ENCODE measurements around the gene MARCHF3. TPM values are rescaled to one million over a fixed set of nuclear protein-coding genes. Genes with fewer than 3 reads are reported as not detected.

MARCHF3 gene
- total RNA-seq, 4 donors from 2014 or later = 1.5 to 12.8 (median 6.0) TPM

DNA sequence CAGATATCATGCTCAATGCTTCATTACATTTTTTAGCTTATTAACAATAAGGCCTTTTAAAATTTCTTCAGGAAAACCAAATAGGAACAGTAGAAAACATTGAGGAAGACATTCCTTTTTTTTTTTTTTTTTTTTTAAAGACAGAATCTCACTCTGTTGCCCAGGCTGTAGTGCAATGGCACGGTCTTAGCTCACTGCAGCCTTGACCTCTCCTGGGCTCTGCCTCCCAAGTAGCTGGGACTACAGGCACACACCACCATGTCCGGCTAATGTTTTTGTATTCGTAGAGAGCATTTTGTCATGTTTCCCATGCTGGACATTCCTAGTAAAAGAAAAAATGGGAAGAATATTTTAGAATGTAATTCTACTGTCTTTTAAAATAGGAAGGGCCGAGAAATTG lies 193.1 kb downstream of the MARCHF3 start:
- no peak for ATAC-seq
- Histone ChIP-seq H3K36me3 (peaks cover 0 to 4% of the 10 kb centered on the region in 2 donors), H3K27ac (no peak overlapping the region), H3K9me3 (no peaks in the 10 kb centered on the region), H3K4me1 (no peaks in the 10 kb centered on the region), H3K4me3 (no peak overlapping the region), H3K27me3 (no peaks in the 10 kb centered on the region)
- WGBS, 2 donors (ENCODE audit: low coverage in 1 of 2) = 87 to 93% methylated on average over 3 to 4 of the region's 4 CpGs
- TF ChIP-seq POLR2A (IDR thresholded peaks at IDR 0.05) (no peak), EP300 (IDR thresholded peaks at IDR 0.05) (no peak), POLR2AphosphoS5 (IDR thresholded peaks at IDR 0.05) (no peak)
- TF ChIP-seq, protein P1, sequence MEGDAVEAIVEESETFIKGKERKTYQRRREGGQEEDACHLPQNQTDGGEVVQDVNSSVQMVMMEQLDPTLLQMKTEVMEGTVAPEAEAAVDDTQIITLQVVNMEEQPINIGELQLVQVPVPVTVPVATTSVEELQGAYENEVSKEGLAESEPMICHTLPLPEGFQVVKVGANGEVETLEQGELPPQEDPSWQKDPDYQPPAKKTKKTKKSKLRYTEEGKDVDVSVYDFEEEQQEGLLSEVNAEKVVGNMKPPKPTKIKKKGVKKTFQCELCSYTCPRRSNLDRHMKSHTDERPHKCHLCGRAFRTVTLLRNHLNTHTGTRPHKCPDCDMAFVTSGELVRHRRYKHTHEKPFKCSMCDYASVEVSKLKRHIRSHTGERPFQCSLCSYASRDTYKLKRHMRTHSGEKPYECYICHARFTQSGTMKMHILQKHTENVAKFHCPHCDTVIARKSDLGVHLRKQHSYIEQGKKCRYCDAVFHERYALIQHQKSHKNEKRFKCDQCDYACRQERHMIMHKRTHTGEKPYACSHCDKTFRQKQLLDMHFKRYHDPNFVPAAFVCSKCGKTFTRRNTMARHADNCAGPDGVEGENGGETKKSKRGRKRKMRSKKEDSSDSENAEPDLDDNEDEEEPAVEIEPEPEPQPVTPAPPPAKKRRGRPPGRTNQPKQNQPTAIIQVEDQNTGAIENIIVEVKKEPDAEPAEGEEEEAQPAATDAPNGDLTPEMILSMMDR (IDR thresholded peaks at IDR 0.05) = no peak

DNA sequence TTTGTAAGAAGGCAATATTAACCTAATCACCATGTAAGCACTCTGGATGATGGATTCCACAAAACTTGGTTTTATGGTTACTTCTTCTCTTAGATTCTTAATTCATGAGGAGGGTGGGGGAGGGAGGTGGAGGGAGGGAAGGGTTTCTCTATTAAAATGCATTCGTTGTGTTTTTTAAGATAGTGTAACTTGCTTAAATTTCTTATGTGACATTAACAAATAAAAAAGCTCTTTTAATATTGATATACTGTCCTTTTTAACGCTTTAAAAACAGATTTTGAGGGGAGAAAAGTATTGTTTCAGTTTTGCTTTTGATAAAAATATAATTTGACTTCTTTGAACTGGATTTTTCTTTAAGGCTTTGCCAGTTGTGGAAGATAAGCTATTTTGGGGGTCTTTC lies 193.6 kb downstream of the MARCHF3 start:
- no peaks in the 10 kb centered on the region for H3K27me3 ChIP-seq
- H3K4me1 ChIP-seq = no peaks in the 10 kb centered on the region
- no peak overlapping the region for H3K4me3 ChIP-seq
- H3K9me3 ChIP-seq = no peaks in the 10 kb centered on the region
- peaks cover 0 to 4% of the 10 kb centered on the region in 2 donors for H3K36me3 ChIP-seq
- WGBS, 2 donors (ENCODE audit: low coverage in 1 of 2) = 95 to 96% methylated on average over 2 of the region's 2 CpGs
- TF ChIP-seq EP300 (IDR thresholded peaks at IDR 0.05) = no peak
- no peak for TF ChIP-seq POLR2A (IDR thresholded peaks at IDR 0.05)
- no peak for TF ChIP-seq POLR2AphosphoS5 (IDR thresholded peaks at IDR 0.05)
- TF ChIP-seq, protein P1 (IDR thresholded peaks at IDR 0.05) = no peak
- H3K27ac ChIP-seq = no peak overlapping the region
- no peak for ATAC-seq

DNA sequence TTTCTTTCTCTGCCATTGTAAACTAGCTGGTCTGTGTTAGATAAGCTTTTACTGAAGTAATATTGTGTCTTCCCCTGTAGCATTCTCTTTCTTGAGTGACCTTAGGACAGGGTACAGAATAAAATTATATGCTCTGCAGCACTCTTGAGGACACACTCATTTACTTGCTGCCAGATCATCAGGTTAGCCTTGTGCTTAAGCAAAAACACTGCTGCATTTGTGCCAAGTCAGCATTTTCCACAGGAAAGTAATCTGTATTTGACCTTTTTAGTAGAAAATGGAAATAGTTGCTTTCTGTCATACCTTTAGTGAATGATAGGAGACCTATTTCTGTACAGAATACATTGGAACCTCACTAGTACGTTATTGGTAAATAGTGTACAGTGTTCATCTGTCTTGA lies 199.2 kb downstream of the MARCHF3 start:
- Histone ChIP-seq H3K4me1 (no peaks in the 10 kb centered on the region), H3K27ac (no peak overlapping the region), H3K36me3 (peaks cover 0 to 18% of the 10 kb centered on the region in 2 donors), H3K9me3 (no peaks in the 10 kb centered on the region), H3K27me3 (no peaks in the 10 kb centered on the region), H3K4me3 (no peak overlapping the region)
- no peak for ATAC-seq
- no peak for TF ChIP-seq POLR2AphosphoS5 (IDR thresholded peaks at IDR 0.05)
- TF ChIP-seq, protein P1 (IDR thresholded peaks at IDR 0.05) = no peak
- no peak for TF ChIP-seq EP300 (IDR thresholded peaks at IDR 0.05)
- WGBS, 2 donors (ENCODE audit: low coverage in 1 of 2) = 25 to 91% methylated on average over 1 of the region's 1 CpG

DNA sequence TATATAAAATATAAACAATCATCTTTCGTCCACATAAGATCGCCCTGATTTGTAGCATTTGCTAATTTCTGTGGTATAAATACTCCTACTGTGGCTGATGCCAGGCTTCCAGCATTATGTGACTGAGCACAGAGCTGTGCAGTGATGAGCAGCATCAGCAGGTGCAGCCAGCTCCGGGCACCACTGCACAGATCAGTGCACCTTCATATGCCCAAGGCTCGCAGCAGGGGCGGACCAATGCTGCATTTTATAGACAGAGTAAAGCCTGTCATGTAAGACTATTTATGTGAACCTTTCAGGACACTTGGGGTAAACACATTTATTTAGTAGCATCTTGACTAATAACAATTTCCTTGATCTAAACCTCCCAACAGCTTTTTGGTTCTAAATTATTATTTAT lies 200.3 kb downstream of the MARCHF3 start:
- no peak for ATAC-seq
- no peak overlapping the region for H3K27ac ChIP-seq
- H3K9me3 ChIP-seq = no peaks in the 10 kb centered on the region
- H3K4me1 ChIP-seq = no peaks in the 10 kb centered on the region
- 90 to 92% methylated on average over 4 to 5 of the region's 5 CpGs for WGBS, 2 donors (ENCODE audit: low coverage in 1 of 2)
- H3K4me3 ChIP-seq = no peak overlapping the region
- H3K36me3 ChIP-seq = peaks cover 0 to 21% of the 10 kb centered on the region in 2 donors
- no peaks in the 10 kb centered on the region for H3K27me3 ChIP-seq
- TF ChIP-seq POLR2A (IDR thresholded peaks at IDR 0.05) (no peak), EP300 (IDR thresholded peaks at IDR 0.05) (no peak), POLR2AphosphoS5 (IDR thresholded peaks at IDR 0.05) (no peak)
- TF ChIP-seq, protein P1 (IDR thresholded peaks at IDR 0.05) = no peak

DNA sequence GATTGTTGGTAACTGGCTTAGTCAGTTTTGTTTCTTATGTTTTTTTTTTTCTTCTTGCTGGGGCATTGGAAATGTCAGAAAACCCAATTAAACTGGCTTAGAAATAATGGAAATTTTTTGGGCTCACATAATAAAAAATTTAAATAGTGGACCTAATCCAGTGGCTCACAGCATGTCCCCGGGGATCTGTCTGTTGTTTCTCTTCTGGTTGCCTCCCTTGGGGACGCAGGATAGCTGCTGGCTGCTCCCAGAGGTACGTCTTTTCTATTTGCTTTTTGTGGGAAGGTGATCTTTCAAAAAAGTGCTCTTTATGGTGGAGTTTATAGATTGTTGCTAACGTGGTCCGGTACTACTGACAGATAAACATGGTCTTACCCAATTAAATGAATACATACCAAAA lies 201.3 kb downstream of the MARCHF3 start:
- Histone ChIP-seq H3K36me3 (peaks cover 0 to 21% of the 10 kb centered on the region in 2 donors), H3K9me3 (no peaks in the 10 kb centered on the region), H3K27me3 (no peaks in the 10 kb centered on the region), H3K27ac (no peak overlapping the region), H3K4me1 (no peaks in the 10 kb centered on the region), H3K4me3 (no peak overlapping the region)
- ATAC-seq = no peak
- TF ChIP-seq EP300 (IDR thresholded peaks at IDR 0.05) (no peak), POLR2AphosphoS5 (IDR thresholded peaks at IDR 0.05) (no peak), POLR2A (IDR thresholded peaks at IDR 0.05) (no peak)
- TF ChIP-seq, protein P1 (IDR thresholded peaks at IDR 0.05) = no peak
- WGBS, 2 donors (ENCODE audit: low coverage in 1 of 2) = 92 to 94% methylated on average over 3 to 5 of the region's 5 CpGs

Measured in gastroesophageal sphincter (tissue), 4 donors.